K562 (cell line): Measurements from ENCODE around the gene PHLDB3. TPM values are rescaled to one million over a fixed set of nuclear protein-coding genes. Genes with fewer than 3 reads are reported as not detected.
A peak's percentile ranks its signal among the peaks of the same experiment; 100 is the strongest.

ENCODE experiments used
- ATAC-seq: fragments of 200-7000 bp; cut with Tn5 transposase; 3 replicates; pipeline ENCODE4 v1.9.1; 2020; ENCODE audit warnings: moderate library complexity
- BruUV-seq: library from RNA; stranded (reverse); fragments of 400-500 nt; replicated peaks from 2 replicates; lab custom pipeline; 2021; lab: Mats Ljungman, UMichigan
- CTCF ChIA-PET: fragments of 300-600 bp; formaldehyde crosslinking; extraction: SDS; loops from one replicate; lab custom pipeline; 2021; ENCODE audit warnings: low intra/inter-chr PET ratio; lab: Yijun Ruan, JAX
- POLR2A ChIA-PET: fragments of 300-600, 350-650 bp; sonication (Branson Sonifier 250); formaldehyde crosslinking; extraction: SDS; loops from one replicate; lab custom pipeline; 2021; ENCODE audit warnings: antibody characterized with exemption, inconsistent platforms; lab: Yijun Ruan, JAX
- DNase-seq, 4 experiments: peaks; one replicate each; pipeline versions ENCODE4 v3.0.0 to v3.0.0-alpha.2; 2011 to 2018; ENCODE audit warnings: low spot score in 3 of 4, mixed read lengths in 3 of 4; ENCODE audit errors: extremely low read depth in 1 of 4
- FAIRE-seq: peaks from 2 replicates; lab custom pipeline; 2011; peaks lifted over from hg19 to GRCh38; lab: Jason Lieb, UNC
- H2AFZ ChIP-seq: 2 replicates; pipeline ENCODE4 v1.6.0; 2011; ENCODE audit warnings: low read depth, low read length, control low read depth, inconsistent platforms
- H3K27ac ChIP-seq: fragments of 200-600 bp; 3 replicates; pipeline ENCODE4 v1.8.0; 2011; ENCODE audit warnings: low read depth, mild to moderate bottlenecking, control low read depth, inconsistent platforms, low read length, moderate library complexity, mixed read lengths; ENCODE audit errors: extremely low read depth
- H3K27me3 ChIP-seq, 2 experiments: fragments of 300-600 bp in 1 of 2; 2 replicates in 1 of 2; 3 replicates in 1 of 2; pipeline versions ENCODE4 v1.6.0 to v1.8.0; 2011; ENCODE audit warnings: inconsistent platforms in 2 of 2, low read length in 2 of 2, mild to moderate bottlenecking in 1 of 2, mixed read lengths in 1 of 2, moderate library complexity in 1 of 2; ENCODE audit not compliant: control insufficient read depth in 2 of 2, insufficient read depth in 2 of 2
- H3K36me3 ChIP-seq: fragments of 300-600 bp; 3 replicates; pipeline ENCODE4 v1.8.0; 2011; ENCODE audit warnings: mild to moderate bottlenecking, low read length, inconsistent platforms; ENCODE audit not compliant: control insufficient read depth, insufficient read depth
- H3K4me1 ChIP-seq, 2 experiments: fragments of 200-600 bp in 1 of 2; replicated peaks in 1 of 2; 2 replicates in 1 of 2; 3 replicates in 1 of 2; pipeline versions ENCODE4 v1.5.1 to v1.8.0; 2011; ENCODE audit warnings: inconsistent platforms in 2 of 2, low read length in 2 of 2, mild to moderate bottlenecking in 1 of 2, mixed read lengths in 1 of 2, moderate library complexity in 1 of 2; ENCODE audit not compliant: control insufficient read depth in 2 of 2, insufficient read depth in 2 of 2
- H3K4me2 ChIP-seq: 2 replicates; pipeline ENCODE4 v1.6.1; 2011; ENCODE audit warnings: low read length, control low read depth, inconsistent platforms, mixed read lengths; ENCODE audit not compliant: insufficient read depth
- H3K4me3 ChIP-seq: fragments of 200-600 bp; sonication (generic), shearing (Covaris generic); 2 replicates; pipeline ENCODE4 v1.5.1; 2016; ENCODE audit warnings: control low read depth, inconsistent platforms
- H3K79me2 ChIP-seq: fragments of 200-600 bp; 3 replicates; pipeline ENCODE4 v1.8.0; 2011; ENCODE audit warnings: low read length, inconsistent platforms; ENCODE audit not compliant: control insufficient read depth, insufficient read depth
- H3K9ac ChIP-seq, 2 experiments: 2 replicates each; pipeline versions ENCODE4 v1.6.0 to v1.6.1; 2011; ENCODE audit warnings: low read depth in 2 of 2, low read length in 2 of 2, control low read depth in 1 of 2, inconsistent platforms in 1 of 2, mild to moderate bottlenecking in 1 of 2, mixed read lengths in 1 of 2; ENCODE audit not compliant: insufficient read depth in 1 of 2
- H3K9me1 ChIP-seq: one replicate; pipeline ENCODE4 v1.6.0; 2011; ENCODE audit warnings: inconsistent platforms, mild to moderate bottlenecking, low read length, moderate library complexity; ENCODE audit not compliant: control insufficient read depth, insufficient read depth
- H3K9me3 ChIP-seq: replicated peaks from 2 replicates; pipeline ENCODE4 v1.5.1; 2011; ENCODE audit warnings: low read depth, low read length, inconsistent platforms; ENCODE audit not compliant: control insufficient read depth, insufficient read depth
- H4K20me1 ChIP-seq: replicated peaks from 2 replicates; pipeline ENCODE4 v1.6.1; 2011; ENCODE audit warnings: low read length, inconsistent platforms, mixed read lengths; ENCODE audit not compliant: control insufficient read depth, insufficient read depth
- CXXC5 ChIP-seq: fragments of 250-450 bp; sonication (Bioruptor Pico); IDR thresholded peaks from 2 replicates; pipeline ENCODE4 v1.8.0; 2022; ENCODE audit warnings: inconsistent platforms, mild to moderate bottlenecking, moderate library complexity
- HNRNPLL ChIP-seq: fragments of 200-400 bp; formaldehyde crosslinking; IDR thresholded peaks from 2 replicates; pipeline ENCODE4 v1.6.1; 2017; ENCODE audit warnings: low read length, low read depth, mild to moderate bottlenecking; ENCODE audit not compliant: poor library complexity, severe bottlenecking
- MCM3 ChIP-seq: fragments of 450-650 bp; IDR thresholded peaks from 2 replicates; pipeline ENCODE4 v1.6.1; 2016
- NR3C1 ChIP-seq: sonication (generic); formaldehyde crosslinking; IDR thresholded peaks from 2 replicates; pipeline ENCODE4 v1.8.1; 2022; ENCODE audit warnings: missing genetic modification reagents
- NRF1 ChIP-seq, 2 experiments: fragments of 450-650 bp; IDR thresholded peaks in 1 of 2; conservative IDR thresholded peaks in 1 of 2; 2 replicates each; pipeline ENCODE4 v1.6.1; 2014; ENCODE audit warnings: mild to moderate bottlenecking in 2 of 2
- ZNF121 ChIP-seq: sonication (generic); formaldehyde crosslinking; conservative IDR thresholded peaks from 2 replicates; pipeline ENCODE4 v1.8.0; 2022; ENCODE audit warnings: missing genetic modification reagents
- WGBS: fragments of 100-300 bp; shearing (Covaris generic); methylation state at CpG from one replicate; pipeline ENCODE4 v1.1.6; 2016; ENCODE audit warnings: low coverage, mixed read lengths; ENCODE audit not compliant: insufficient coverage; ENCODE audit errors: missing lambda C conversion rate; 5-methylcytosine and 5-hydroxymethylcytosine counted together
- in situ Hi-C: fragments of 300-500 bp; cut with MboI; formaldehyde crosslinking; loops from 4 replicates; pipeline ENCODE4 v1.15.0; 2018; ENCODE audit warnings: inconsistent platforms, mixed read lengths
- intact Hi-C: fragments of 100-400 bp; cut with micrococcal nuclease; formaldehyde crosslinking; loops from 2 replicates; pipeline ENCODE4 v1.14.2; 2022
- polyA plus RNA-seq, 8 experiments: library from polyadenylated mRNA; depleted of rRNA in 4 of 8; stranded (reverse) in 5 of 8; unstranded in 3 of 8; fragments of >200 nt; fragmentation: Nextera tagmentation in 2 of 8; fragmentation: Illumina TruSeq in 1 of 8; extraction: Ambion mirVana in 2 of 8; extraction: Trizol in 1 of 8; gene quantifications; 2 replicates each; pipeline versions ENCODE4 v1.2.1 to v1.2.3, GENCODE V29; 2011 to 2014; ENCODE audit warnings: inconsistent platforms in 1 of 8, missing spikeins in 1 of 8
- total RNA-seq, 7 experiments: library from RNA; depleted of rRNA in 6 of 7; stranded (reverse); fragments of >200 nt in 6 of 7; fragmentation: Illumina TruSeq in 2 of 7; extraction: Trizol in 2 of 7; gene quantifications; 2 replicates each; pipeline versions ENCODE4 v1.2.1 to v1.2.3, GENCODE V29; 2011 to 2021; ENCODE audit warnings: low replicate concordance in 1 of 7
- TF ChIP-seq, protein P1 (sequence below): fragments of 250-450 bp; sonication (Bioruptor Pico); IDR thresholded peaks from 2 replicates; pipeline ENCODE4 v1.4.0; 2020; ENCODE audit warnings: borderline replicate concordance
- TF ChIP-seq, protein P2 (sequence below): fragments of 450-650 bp; IDR thresholded peaks from 2 replicates; pipeline ENCODE4 v1.6.1; 2017; ENCODE audit warnings: antibody characterized with exemption

The PHLDB3 gene
- total and polyA plus RNA-seq, 9 of the 15 experiments (the other 6 are each of a cell fraction or from before 2014, with no cell fraction given), result 0.04 to 23.5 (median 3.9) TPM

DNA sequence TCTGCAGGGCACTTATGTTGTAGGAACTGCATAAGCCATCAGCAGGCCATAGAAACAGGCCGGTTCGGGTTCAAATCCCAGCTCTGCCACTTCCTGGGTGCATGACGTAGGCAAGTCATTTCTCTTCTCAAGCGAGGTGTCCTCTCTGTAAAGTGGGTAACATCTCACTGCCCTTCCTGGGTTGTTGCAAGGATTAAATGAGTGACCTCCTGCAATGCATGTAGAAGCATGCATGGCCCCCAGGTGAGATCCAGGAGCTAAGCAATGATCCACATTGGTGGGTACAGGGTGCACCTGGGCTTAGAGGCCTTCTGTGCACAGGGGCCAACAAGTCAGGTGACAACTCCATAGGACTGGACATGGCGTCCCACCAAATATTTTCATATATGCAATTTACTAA is 13.8 kb downstream of the PHLDB3 start (continued):
- TF ChIP-seq, protein P1, sequence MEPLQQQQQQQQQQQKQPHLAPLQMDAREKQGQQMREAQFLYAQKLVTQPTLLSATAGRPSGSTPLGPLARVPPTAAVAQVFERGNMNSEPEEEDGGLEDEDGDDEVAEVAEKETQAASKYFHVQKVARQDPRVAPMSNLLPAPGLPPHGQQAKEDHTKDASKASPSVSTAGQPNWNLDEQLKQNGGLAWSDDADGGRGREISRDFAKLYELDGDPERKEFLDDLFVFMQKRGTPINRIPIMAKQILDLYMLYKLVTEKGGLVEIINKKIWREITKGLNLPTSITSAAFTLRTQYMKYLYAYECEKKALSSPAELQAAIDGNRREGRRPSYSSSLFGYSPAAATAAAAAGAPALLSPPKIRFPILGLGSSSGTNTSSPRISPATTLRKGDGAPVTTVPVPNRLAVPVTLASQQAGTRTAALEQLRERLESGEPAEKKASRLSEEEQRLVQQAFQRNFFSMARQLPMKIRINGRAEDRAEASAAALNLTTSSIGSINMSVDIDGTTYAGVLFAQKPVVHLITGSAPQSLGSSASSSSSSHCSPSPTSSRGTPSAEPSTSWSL (CRISPR knock-in tag), result no peak
- TF ChIP-seq NRF1 (conservative IDR thresholded peaks at IDR 0.05 in 1 of 2, IDR thresholded peaks at IDR 0.05 in 1 of 2), result no peak
- TF ChIP-seq, protein P2, sequence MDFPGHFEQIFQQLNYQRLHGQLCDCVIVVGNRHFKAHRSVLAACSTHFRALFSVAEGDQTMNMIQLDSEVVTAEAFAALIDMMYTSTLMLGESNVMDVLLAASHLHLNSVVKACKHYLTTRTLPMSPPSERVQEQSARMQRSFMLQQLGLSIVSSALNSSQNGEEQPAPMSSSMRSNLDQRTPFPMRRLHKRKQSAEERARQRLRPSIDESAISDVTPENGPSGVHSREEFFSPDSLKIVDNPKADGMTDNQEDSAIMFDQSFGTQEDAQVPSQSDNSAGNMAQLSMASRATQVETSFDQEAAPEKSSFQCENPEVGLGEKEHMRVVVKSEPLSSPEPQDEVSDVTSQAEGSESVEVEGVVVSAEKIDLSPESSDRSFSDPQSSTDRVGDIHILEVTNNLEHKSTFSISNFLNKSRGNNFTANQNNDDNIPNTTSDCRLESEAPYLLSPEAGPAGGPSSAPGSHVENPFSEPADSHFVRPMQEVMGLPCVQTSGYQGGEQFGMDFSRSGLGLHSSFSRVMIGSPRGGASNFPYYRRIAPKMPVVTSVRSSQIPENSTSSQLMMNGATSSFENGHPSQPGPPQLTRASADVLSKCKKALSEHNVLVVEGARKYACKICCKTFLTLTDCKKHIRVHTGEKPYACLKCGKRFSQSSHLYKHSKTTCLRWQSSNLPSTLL, result no peak
- TF ChIP-seq CXXC5 (CRISPR knock-in tag), result no peak
- TF ChIP-seq NR3C1 (CRISPR knock-in tag), result no peak
- TF ChIP-seq HNRNPLL, result no peak

GRCh38 chr19:43489979-43490599 is 14.5 kb downstream of the PHLDB3 start:
- whole genome bisulfite sequencing, result 85% methylated on average over 6 of the region's 7 CpGs
- H3K27me3 ChIP-seq, result no peaks in the 10 kb centered on the region
- ChIA-PET CTCF (no interaction called here), POLR2A (interaction anchor here (0.6 to 1.5 kb wide), 5 partner anchors 10 to 185 kb away, joined by 3 to 5 read pairs (median 3); partner anchors contain the start of gene PHLDB3)
- no peak for ATAC-seq
- no peak overlapping the region for H2AFZ ChIP-seq
- H3K4me3 ChIP-seq, result no peak overlapping the region
- H3K9me1 ChIP-seq, result no peaks in the 10 kb centered on the region
- no peaks in the 10 kb centered on the region for H3K79me2 ChIP-seq
- H3K4me1 ChIP-seq, result no peaks in the 10 kb centered on the region; a peak in 1 of 5 replicates
- H3K9me3 ChIP-seq, result no peaks in the 10 kb centered on the region
- no peaks in the 10 kb centered on the region for H4K20me1 ChIP-seq
- FAIRE-seq, result no peak
- DNase-seq, result no peak
- no peak overlapping the region for H3K27ac ChIP-seq
- TF ChIP-seq MCM3 (no peak), ZNF121 (CRISPR knock-in tag) (0 out of 2 replicates have a peak, but pooled peaks have one; percentile 31)
- TF ChIP-seq, all 486 proteins: peak for 1
- no peaks in the 10 kb centered on the region for H3K36me3 ChIP-seq
- no peak overlapping the region for H3K9ac ChIP-seq
- intact Hi-C loops (no loop called here), in situ Hi-C loops (no loop called here)
- no peak overlapping the region for H3K4me2 ChIP-seq
- BruUV-seq, result no TSS peak
